Transverse colon (tissue), 4 donors: ENCODE results near the gene PDHB. TPM values are rescaled to one million over a fixed set of nuclear protein-coding genes. Genes with fewer than 3 reads are reported as not detected.

Experiments
- DNase-seq: peaks from one replicate; pipeline ENCODE4 v3.0.0-alpha.2; 2019
- H3K27ac ChIP-seq, 4 donors: fragments of 200-600 bp; sonication (generic); 2 replicates each; pipeline ENCODE4 v1.5.1; 2016 to 2018; ENCODE audit warnings: inconsistent platforms in 4 of 4
- H3K27me3 ChIP-seq: fragments of 200-600 bp; sonication (generic); 2 replicates; pipeline ENCODE4 v1.5.1; 2017; ENCODE audit warnings: inconsistent platforms
- H3K36me3 ChIP-seq, 4 donors: fragments of 200-600 bp; sonication (generic); 2 replicates each; pipeline ENCODE4 v1.5.1; 2017 to 2019; ENCODE audit warnings: inconsistent platforms in 4 of 4
- H3K4me1 ChIP-seq, 4 donors: fragments of 200-600 bp; sonication (generic); 2 replicates each; pipeline ENCODE4 v1.5.1; 2017 to 2020; ENCODE audit warnings: inconsistent platforms in 4 of 4
- H3K4me3 ChIP-seq, 4 donors: fragments of 200-600 bp; sonication (generic); 1 replicate in 1 of 4; 2 replicates in 3 of 4; pipeline versions ENCODE4 v1.5.1 to v1.6.1; 2017 to 2019; ENCODE audit warnings: inconsistent platforms in 4 of 4
- H3K9me3 ChIP-seq, 2 donors: fragments of 200-600 bp; sonication (generic); 2 replicates each; pipeline ENCODE4 v1.5.1; 2017 to 2019; ENCODE audit warnings: inconsistent platforms in 2 of 2
- CTCF ChIP-seq, 5 experiments: fragments of 200-600 bp in 3 of 5; fragments of 450-650 bp in 2 of 5; sonication (generic) in 3 of 5; IDR thresholded peaks; 1 replicate in 2 of 5; 2 replicates in 3 of 5; pipeline ENCODE4 v1.5.1; 2016 to 2017; ENCODE audit warnings: antibody characterized with exemption in 5 of 5, inconsistent platforms in 3 of 5, mild to moderate bottlenecking in 2 of 5, moderate library complexity in 1 of 5
- EP300 ChIP-seq: sonication (generic); formaldehyde crosslinking; IDR thresholded peaks from one replicate; pipeline ENCODE4 v1.6.1; 2017; ENCODE audit warnings: antibody characterized with exemption, low read depth
- POLR2A ChIP-seq: fragments of 450-650 bp; IDR thresholded peaks from one replicate; pipeline ENCODE4 v1.6.1; 2016; ENCODE audit warnings: antibody characterized with exemption, mild to moderate bottlenecking, moderate library complexity
- POLR2AphosphoS5 ChIP-seq, 3 donors: sonication (generic); formaldehyde crosslinking; IDR thresholded peaks; one replicate each; pipeline ENCODE4 v1.6.1; 2016; ENCODE audit warnings: antibody characterized with exemption in 3 of 3
- WGBS, 2 donors: methylation state at CpG; one replicate each; pipeline ENCODE4 v1.1.5; 2018; ENCODE audit warnings: low coverage in 1 of 2; 5-methylcytosine and 5-hydroxymethylcytosine counted together
- in situ Hi-C, 4 donors: fragments of 200-750 bp; cut with MboI; loops; one replicate each; pipeline versions ENCODE4 v1.15.0 to v1.15.1; 2017; ENCODE audit warnings: low sequenced_read_pairs in 3 of 4, low pct_ligation_motif_present in 1 of 4, low pct_unique_long_range_greater_than_20kb in 1 of 4
- intact Hi-C: fragments of 100-400 bp; cut with DNase I; formaldehyde crosslinking; loops from one replicate; pipeline ENCODE4 v1.15.1; 2023; ENCODE audit warnings: low total_unique reads
- total RNA-seq, 4 donors: library from RNA; depleted of rRNA; stranded (reverse); fragments of >200 nt; gene quantifications; one replicate each; pipeline ENCODE4 v1.1.0, GENCODE V29; 2016

The PDHB gene
- total RNA-seq, 4 donors from 2014 or later = 22.7 to 99.7 (median 73.7) TPM

GRCh38 chr3:58383904-58384303, 49.7 kb downstream of the PDHB start:
- Histone ChIP-seq H3K27me3 (no peaks in the 10 kb centered on the region), H3K27ac (peak overlapping the region in 3 of 4 donors; percentile 3 to 26 (median 13)), H3K9me3 (no peaks in the 10 kb centered on the region), H3K4me3 (no peak overlapping the region), H3K4me1 (peaks cover 10 to 24% (median 18%) of the 10 kb centered on the region in 4 donors), H3K36me3 (no peaks in the 10 kb centered on the region)
- 70 to 76% methylated on average over 3 to 4 of the region's 4 CpGs for WGBS, 2 donors
- in situ Hi-C loops = no loop called here
- no peak for DNase-seq
- intact Hi-C loops = no loop called here
- TF ChIP-seq EP300 (no peak), POLR2AphosphoS5 (IDR thresholded peaks at IDR 0.05) (no peak), CTCF (IDR thresholded peaks at IDR 0.05) (no peak), POLR2A (no peak)

- DNase-seq = no peak
- H3K4me3 ChIP-seq = no peak overlapping the region
- in situ Hi-C loops = no loop called here
Measured at GRCh38 chr3:58383476-58383875, 50.2 kb downstream of the PDHB start.

GRCh38 chr3:58379351-58380073, 54.1 kb downstream of the PDHB start:
- TF ChIP-seq EP300 (no peak), CTCF (IDR thresholded peaks at IDR 0.05) (no peak)
- Histone ChIP-seq H3K9me3 (no peaks in the 10 kb centered on the region), H3K27ac (no peak overlapping the region), H3K4me1 (peaks cover 0 to 5% (median 1%) of the 10 kb centered on the region in 4 donors), H3K36me3 (no peaks in the 10 kb centered on the region), H3K27me3 (no peaks in the 10 kb centered on the region), H3K4me3 (no peak overlapping the region)
- WGBS, 2 donors = 64 to 91% methylated on average over 3 to 4 of the region's 4 CpGs
- intact Hi-C loops = no loop called here
- in situ Hi-C loops = no loop called here
- DNase-seq = no peak

More at GRCh38 chr3:58383476-58383875, 50.2 kb downstream of the PDHB start:
- intact Hi-C loops = no loop called here
- 79 to 100% methylated on average over 1 to 2 of the region's 2 CpGs for WGBS, 2 donors
- H3K27me3 ChIP-seq = no peaks in the 10 kb centered on the region
- peaks cover 10 to 20% (median 15%) of the 10 kb centered on the region in 4 donors for H3K4me1 ChIP-seq
- no peaks in the 10 kb centered on the region for H3K36me3 ChIP-seq
- H3K27ac ChIP-seq = peak overlapping the region in 2 of 4 donors; percentile 13 to 26
- H3K9me3 ChIP-seq = no peaks in the 10 kb centered on the region
- no peak for TF ChIP-seq POLR2A
- no peak for TF ChIP-seq CTCF (IDR thresholded peaks at IDR 0.05)
- no peak for TF ChIP-seq POLR2AphosphoS5 (IDR thresholded peaks at IDR 0.05)
- no peak for TF ChIP-seq EP300

- intact Hi-C loops (no loop called here), in situ Hi-C loops (no loop called here)
- Histone ChIP-seq H3K9me3 (no peaks in the 10 kb centered on the region), H3K4me3 (no peak overlapping the region), H3K27ac (no peak overlapping the region), H3K4me1 (no peaks in the 10 kb centered on the region), H3K27me3 (no peaks in the 10 kb centered on the region), H3K36me3 (no peaks in the 10 kb centered on the region)
- TF ChIP-seq EP300 = no peak
- no peak for TF ChIP-seq POLR2AphosphoS5 (IDR thresholded peaks at IDR 0.05)
- no peak for TF ChIP-seq POLR2A
- TF ChIP-seq CTCF (IDR thresholded peaks at IDR 0.05) = no peak
- no peak for DNase-seq
- 88 to 95% methylated on average over 2 to 4 of the region's 4 CpGs for WGBS, 2 donors
Measured at GRCh38 chr3:58377750-58378149, 55.9 kb downstream of the PDHB start.

Other genes starting within 250 kb of the PDHB start
- 1 to 10 TPM; 1.9 to 6.8 (median 3.6) TPM for gene DNASE1L3, start 222.9 kb downstream of the PDHB start, total RNA-seq
- gene ABHD6, start 196.0 kb downstream of the PDHB start, total RNA-seq = 10 to 100 TPM in 3 of 4 donors, 1 to 10 TPM in 1; 5.2 to 68.1 (median 32.0) TPM
- gene RPP14, start 127.6 kb downstream of the PDHB start, total RNA-seq = 10 to 100 TPM in 3 of 4 donors, 1 to 10 TPM in 1; 9.2 to 25.1 (median 18.8) TPM
- 10 to 100 TPM in 3 of 4 donors, not detected in 1; 11.1 to 16.9 (median 16.7) TPM for gene HTD2, start 127.3 kb downstream of the PDHB start, total RNA-seq
- gene PXK, start 100.9 kb downstream of the PDHB start, total RNA-seq = 10 to 100 TPM in 3 of 4 donors, 1 to 10 TPM in 1; 7.6 to 29.5 (median 16.6) TPM
- 10 to 100 TPM in 2 of 4 donors, 1 to 10 TPM in 2; 3.0 to 15.7 (median 11.2) TPM for gene KCTD6, start 58.3 kb upstream of the PDHB start, total RNA-seq
- 100 to 1,000 TPM in 1 of 4 donors, 10 to 100 TPM in 3; 28.3 to 125 (median 37.9) TPM for gene ACOX2, start 103.4 kb upstream of the PDHB start, total RNA-seq
- 10 to 100 TPM; 14.1 to 21.9 (median 16.0) TPM for gene FAM107A, start 143.6 kb upstream of the PDHB start, total RNA-seq
- 100 to 1,000 TPM; 243 to 431 (median 364) TPM for gene FAM3D, start 232.9 kb upstream of the PDHB start, total RNA-seq